ENCODE results near the gene FAM13A. TPM values are rescaled to one million over a fixed set of nuclear protein-coding genes. Genes with fewer than 3 reads are reported as not detected.
"Not testable (repeated sequence)": the region's sequence is repeated elsewhere in the genome, so short reads cannot be mapped to it uniquely, and the experiment has no call there.

Gene FAM13A
- total and polyA plus RNA-seq, 12 donors, result 10.1 to 61.6 (median 29.1) TPM

- TF ChIP-seq POLR2A (IDR thresholded peaks at IDR 0.05), result no peak
These were observed 165.3 kb downstream of the FAM13A start for GRCh38 chr4:88891636-88892035.

GRCh38 chr4:88887409-88887808 is 169.6 kb downstream of the FAM13A start:
- H3K9me3 ChIP-seq (replicated peaks in 1 of 3); H3K27ac ChIP-seq; H3K27me3 ChIP-seq; H3K36me3 ChIP-seq (replicated peaks in 1 of 2); DNase-seq; H3K4me1 ChIP-seq (replicated peaks in 1 of 2); H3K4me3 ChIP-seq; intact Hi-C loops (cut with DNase I): not testable (repeated sequence)
- 93 to 95% (median 94%) methylated on average over 3 of the region's 3 CpGs for WGBS, 4 donors

More at GRCh38 chr4:88891636-88892035, 165.3 kb downstream of the FAM13A start:
- no peak for DNase-seq
- Histone ChIP-seq H3K9me3 (replicated peaks in 1 of 3) (no peaks in the 10 kb centered on the region), H3K27me3 (no peaks in the 10 kb centered on the region), H3K4me3 (no peak overlapping the region), H3K27ac (no peak overlapping the region), H3K4me1 (replicated peaks in 1 of 2) (no peaks in the 10 kb centered on the region), H3K36me3 (replicated peaks in 1 of 2) (no peaks in the 10 kb centered on the region)
- WGBS, 4 donors, result 86 to 100% (median 94%) methylated on average over 1 of the region's 1 CpG
- intact Hi-C loops (cut with DNase I), result no loop called here

- no peak overlapping the region for H3K27ac ChIP-seq
- H3K4me1 ChIP-seq (replicated peaks in 1 of 2), result peaks cover 0 to 4% of the 10 kb centered on the region in 2 donors
- intact Hi-C loops (cut with DNase I), result no loop called here
- DNase-seq, result no peak
- H3K4me3 ChIP-seq, result no peak overlapping the region
- no peaks in the 10 kb centered on the region for H3K9me3 ChIP-seq (replicated peaks in 1 of 3)
- H3K36me3 ChIP-seq (replicated peaks in 1 of 2), result no peaks in the 10 kb centered on the region
- TF ChIP-seq CTCF (IDR thresholded peaks at IDR 0.05), result no peak
- no peak for TF ChIP-seq POLR2A (IDR thresholded peaks at IDR 0.05)
- no peaks in the 10 kb centered on the region for H3K27me3 ChIP-seq
- WGBS, 4 donors, result 54 to 70% (median 65%) methylated on average over 2 of the region's 2 CpGs
These were observed 175.8 kb downstream of the FAM13A start for GRCh38 chr4:88881227-88881569.

- Histone ChIP-seq H3K9me3 (replicated peaks in 1 of 3) (no peaks in the 10 kb centered on the region), H3K36me3 (replicated peaks in 1 of 2) (no peaks in the 10 kb centered on the region), H3K27ac (no peak overlapping the region), H3K4me3 (no peak overlapping the region), H3K27me3 (no peaks in the 10 kb centered on the region), H3K4me1 (replicated peaks in 1 of 2) (peaks cover 0 to 4% of the 10 kb centered on the region in 2 donors)
- no peak for DNase-seq
- TF ChIP-seq POLR2A (IDR thresholded peaks at IDR 0.05), result no peak
- TF ChIP-seq CTCF (IDR thresholded peaks at IDR 0.05), result no peak
- intact Hi-C loops (cut with DNase I), result no loop called here
- 79 to 91% (median 90%) methylated on average over 7 to 11 of the region's 11 CpGs for WGBS, 4 donors
These were observed 176.3 kb downstream of the FAM13A start for GRCh38 chr4:88880501-88881226.

GRCh38 chr4:88879991-88880390 is 177.0 kb downstream of the FAM13A start:
- TF ChIP-seq CTCF (IDR thresholded peaks at IDR 0.05), result no peak
- TF ChIP-seq POLR2A (IDR thresholded peaks at IDR 0.05), result no peak

More at GRCh38 chr4:88879991-88880390, 177.0 kb downstream of the FAM13A start:
- Histone ChIP-seq H3K27ac (no peak overlapping the region), H3K4me3 (no peak overlapping the region), H3K4me1 (replicated peaks in 1 of 2) (peaks cover 0 to 4% of the 10 kb centered on the region in 2 donors), H3K27me3 (no peaks in the 10 kb centered on the region), H3K9me3 (replicated peaks in 1 of 3) (no peaks in the 10 kb centered on the region), H3K36me3 (replicated peaks in 1 of 2) (no peaks in the 10 kb centered on the region)
- intact Hi-C loops (cut with DNase I), result no loop called here
- no peak for DNase-seq
- 65 to 92% (median 76%) methylated on average over 4 of the region's 4 CpGs for WGBS, 4 donors
